ENCODE measurements around the gene FAM25G. TPM values are rescaled to one million over a fixed set of nuclear protein-coding genes. Genes with fewer than 3 reads are reported as not detected.
"Not testable (repeated sequence)": the region's sequence is repeated elsewhere in the genome, so short reads cannot be mapped to it uniquely, and the experiment has no call there.

Gene FAM25G
- total RNA-seq, result not detected
- long read RNA-seq, result 0 reads

DNA sequence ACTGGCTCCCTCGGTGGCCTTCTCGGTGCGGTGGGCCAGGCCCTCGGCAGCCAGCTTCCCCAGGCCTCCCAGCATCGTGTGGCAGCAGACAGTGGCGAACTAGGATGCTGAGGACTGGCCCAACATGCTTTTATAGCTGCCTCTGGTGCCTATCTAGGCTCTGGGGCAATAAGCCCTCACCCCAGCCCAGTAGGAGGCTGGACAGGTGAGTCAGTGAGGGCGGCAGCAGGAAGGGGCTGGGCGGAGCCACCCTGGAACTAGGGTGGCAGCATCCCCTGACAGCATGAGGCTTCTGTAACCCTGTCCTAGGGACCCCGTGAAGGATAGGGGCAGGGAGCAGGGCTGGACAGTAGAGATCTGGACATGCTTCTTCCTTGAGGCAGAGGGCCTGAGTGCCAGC is at the start of gene FAM25G:
FAM25G (minus strand) TSS at position 101 of the 400 bp plus-strand sequence; CDS start at position 75, 26 bp downstream.
- intact Hi-C loops (cut with DNase I); DNase-seq; ATAC-seq: not testable (repeated sequence)

DNA sequence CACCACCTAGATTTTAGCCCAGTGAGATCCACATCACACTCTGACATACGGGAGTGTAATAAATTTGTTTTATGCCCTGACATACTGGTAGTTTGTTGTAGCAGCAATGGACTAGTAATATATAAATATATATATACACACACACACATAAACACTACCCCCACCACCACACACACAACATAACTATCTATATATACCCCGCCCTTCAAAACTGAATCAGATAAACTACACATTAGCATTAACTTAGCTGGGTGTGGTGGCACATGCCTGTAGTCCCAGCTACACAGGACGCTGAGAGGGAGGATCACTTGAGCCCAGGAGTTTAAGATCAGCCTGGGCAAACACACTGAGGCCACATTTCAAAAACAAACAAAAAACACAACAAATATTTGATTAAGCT is 44.9 kb upstream of the FAM25G start:
- intact Hi-C loops (cut with DNase I); ATAC-seq; DNase-seq: not testable (repeated sequence)

- DNase-seq, ATAC-seq: not testable (repeated sequence)
Measured at GRCh38 chr10:47523475-47523874, 32.0 kb upstream of the FAM25G start, which contains the start of gene AGAP9. AGAP9 (minus strand) TSS chr10:47523638; CDS start chr10:47523526, 112 bp downstream.

DNA sequence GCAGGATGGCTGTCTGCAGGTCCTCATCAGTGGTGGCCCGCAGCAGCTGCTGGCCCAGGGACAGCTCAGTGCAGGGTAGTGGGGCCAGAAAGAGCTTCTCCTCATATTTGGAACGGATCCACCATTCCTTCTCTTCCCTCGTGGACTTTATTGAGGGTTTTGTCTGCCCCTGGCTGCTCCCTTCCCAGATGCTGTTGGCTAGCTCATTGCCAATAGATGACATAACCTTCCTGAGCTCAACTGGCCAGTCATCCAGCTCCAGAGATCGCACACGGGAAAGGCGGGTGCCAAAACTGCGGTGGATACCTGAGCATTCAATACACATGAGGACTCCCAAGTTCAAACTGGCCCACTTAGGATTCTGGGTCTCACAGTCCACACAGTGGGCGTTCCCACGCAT is 10.8 kb upstream of the FAM25G start:
- ATAC-seq; intact Hi-C loops (cut with DNase I): not testable (repeated sequence)

More at GRCh38 chr10:47523475-47523874, 32.0 kb upstream of the FAM25G start, which contains the start of gene AGAP9:
- intact Hi-C loops (cut with DNase I), result not testable (repeated sequence)

DNA sequence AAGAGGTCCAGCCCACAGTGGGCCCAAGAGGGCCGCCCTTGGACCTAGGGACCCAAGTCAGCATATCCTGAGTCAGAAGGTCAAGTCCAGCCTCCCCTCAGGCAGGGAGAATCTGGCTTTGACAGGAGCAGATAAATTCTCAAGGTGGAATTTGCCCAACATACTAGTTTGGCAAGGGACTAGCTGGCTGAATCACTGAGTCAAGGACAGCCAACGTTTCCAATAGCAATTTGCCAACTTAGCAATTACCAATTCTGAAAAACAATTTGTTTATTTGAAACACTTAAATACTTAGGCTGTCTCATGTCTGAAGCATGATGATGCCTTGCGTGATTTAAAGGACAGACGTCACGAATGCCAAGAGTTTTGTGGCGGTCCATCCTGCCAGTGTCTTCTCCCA is 2.7 kb upstream of the FAM25G start:
- ATAC-seq; intact Hi-C loops (cut with DNase I); DNase-seq: not testable (repeated sequence)

More for the DNA sequence above, 10.8 kb upstream of the FAM25G start:
- not testable (repeated sequence) for DNase-seq

DNA sequence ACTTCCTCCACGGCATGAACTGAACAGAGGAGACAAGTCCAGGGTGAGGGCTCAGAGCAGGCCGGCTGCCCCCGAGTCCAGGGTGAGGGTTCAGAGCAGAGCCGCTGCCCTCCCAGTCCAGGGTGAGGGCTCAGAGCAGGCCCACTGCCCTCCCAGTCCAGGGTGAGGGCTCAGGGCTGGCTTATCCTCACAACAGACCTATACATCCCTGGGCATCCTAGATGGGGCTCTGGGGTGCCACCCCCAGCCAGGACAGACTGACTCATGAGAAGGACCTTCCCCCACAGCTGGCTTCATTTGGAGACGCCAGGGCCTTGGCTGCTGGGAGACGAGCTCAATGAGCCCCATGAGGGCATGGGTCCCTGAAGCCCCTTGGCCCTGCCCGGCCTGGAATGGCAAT is 1.9 kb downstream of the FAM25G start:
- intact Hi-C loops (cut with DNase I); DNase-seq; ATAC-seq: not testable (repeated sequence)

GRCh38 chr10:47485943-47486342 is 5.6 kb downstream of the FAM25G start:
- intact Hi-C loops (cut with DNase I); ATAC-seq: not testable (repeated sequence)

GRCh38 chr10:47484786-47485185 is 6.7 kb downstream of the FAM25G start:
- DNase-seq; intact Hi-C loops (cut with DNase I); ATAC-seq: not testable (repeated sequence)

More at GRCh38 chr10:47485943-47486342, 5.6 kb downstream of the FAM25G start:
- DNase-seq, result not testable (repeated sequence)

- peak; percentile 23 to 63 for ATAC-seq
- intact Hi-C loops (cut with DNase I); DNase-seq: not testable (repeated sequence)
Measured at GRCh38 chr10:47483923-47484322, 7.6 kb downstream of the FAM25G start, which contains the start of gene ANXA8. ANXA8 (minus strand) TSS chr10:47484115; CDS start chr10:47483933, 182 bp downstream.

DNA sequence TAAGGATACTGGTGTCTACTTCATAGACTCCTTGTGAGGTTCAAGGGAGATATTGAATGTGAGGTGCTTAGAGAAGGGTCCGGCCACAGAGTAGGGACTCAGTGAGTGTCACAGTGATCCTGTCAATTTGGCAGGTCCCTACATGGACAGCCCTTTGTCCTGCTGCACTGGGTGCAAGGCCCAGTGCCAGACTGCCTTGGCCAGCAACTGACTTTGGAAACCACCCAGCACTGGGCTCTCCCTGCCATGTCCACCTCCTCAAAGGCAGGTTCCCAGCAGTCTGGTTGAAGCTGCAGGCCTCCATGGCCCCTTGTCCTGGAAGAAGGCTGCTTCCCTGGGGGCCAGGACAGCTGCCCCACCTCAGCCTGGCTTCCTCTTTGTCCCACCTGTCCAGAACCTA is 9.1 kb downstream of the FAM25G start:
- intact Hi-C loops (cut with DNase I); DNase-seq: not testable (repeated sequence)
- peak; percentile 22 to 65 for ATAC-seq

DNA sequence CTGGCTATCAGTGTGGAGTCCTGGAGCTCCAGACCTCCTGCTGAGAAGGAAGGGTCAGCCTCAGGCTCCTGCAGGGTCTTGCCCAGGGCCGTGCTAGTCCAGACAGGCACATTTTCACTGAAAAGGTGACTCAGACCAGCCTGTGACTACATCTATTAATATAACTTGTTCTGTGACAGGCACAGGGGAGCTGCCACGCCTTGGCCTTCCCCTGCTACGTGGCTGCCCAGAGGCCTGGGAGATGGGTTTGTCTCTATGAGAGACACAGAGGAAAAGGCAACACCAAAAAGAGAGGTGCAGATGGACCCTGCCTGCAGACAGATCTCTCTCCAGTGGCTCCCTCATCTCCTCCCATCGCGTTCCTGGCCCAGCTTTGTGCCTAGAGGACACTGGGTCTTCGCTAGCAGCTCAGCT is 9.7 kb downstream of the FAM25G start:
- intact Hi-C loops (cut with DNase I); DNase-seq: not testable (repeated sequence)
- peak in 1 of 2 donors; percentile 31 for ATAC-seq

GRCh38 chr10:47481182-47481766 is 10.2 kb downstream of the FAM25G start:
- intact Hi-C loops (cut with DNase I); DNase-seq: not testable (repeated sequence)
- peak; percentile 20 to 74 for ATAC-seq

GRCh38 chr10:47480133-47480532 is 11.4 kb downstream of the FAM25G start:
- intact Hi-C loops (cut with DNase I); ATAC-seq; DNase-seq: not testable (repeated sequence)

GRCh38 chr10:47478114-47478513 is 13.4 kb downstream of the FAM25G start:
- DNase-seq; intact Hi-C loops (cut with DNase I); ATAC-seq: not testable (repeated sequence)

- intact Hi-C loops (cut with DNase I); DNase-seq; ATAC-seq: not testable (repeated sequence)
Measured at GRCh38 chr10:47477078-47477477, 14.4 kb downstream of the FAM25G start.

- ATAC-seq; intact Hi-C loops (cut with DNase I); DNase-seq: not testable (repeated sequence)
Measured at GRCh38 chr10:47475101-47475500, 16.4 kb downstream of the FAM25G start.

DNA sequence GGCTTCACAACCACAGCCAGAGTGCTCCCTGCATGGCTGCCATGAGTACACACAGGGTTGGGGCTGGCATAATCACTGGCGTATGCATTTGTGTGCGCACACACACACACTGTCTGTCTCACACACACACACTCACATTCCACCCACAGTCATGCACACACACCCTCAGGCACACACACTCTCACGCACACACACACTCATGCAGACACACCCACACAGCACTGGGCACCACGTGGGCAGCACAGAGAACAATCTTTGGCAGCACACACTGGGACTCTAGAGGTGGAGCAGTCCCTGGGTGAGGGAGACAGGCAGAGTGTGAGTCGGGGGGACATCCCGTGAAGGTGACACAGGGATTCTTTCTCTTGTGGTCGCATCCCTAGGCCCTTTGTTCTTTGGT is 18.0 kb downstream of the FAM25G start:
- not testable (repeated sequence) for DNase-seq

DNA sequence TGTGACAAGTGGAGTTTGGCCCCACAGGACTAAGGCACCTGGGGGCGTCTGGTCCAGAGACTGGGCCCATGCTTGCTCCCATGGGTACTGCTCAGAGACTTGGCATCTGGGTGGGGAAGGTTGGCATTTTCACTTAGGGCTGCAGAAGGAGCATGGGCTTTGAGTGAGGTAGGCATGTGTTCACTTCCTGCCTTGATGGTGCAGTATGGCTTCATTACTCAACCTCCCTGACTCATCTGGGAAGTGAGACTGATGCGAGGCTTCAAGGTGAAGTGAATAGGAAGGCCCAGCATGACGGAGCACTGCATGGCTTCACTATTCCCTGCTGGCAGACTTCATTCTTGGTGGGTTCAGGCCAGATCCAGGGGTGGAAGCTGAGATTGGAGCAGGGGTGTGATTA is 18.9 kb downstream of the FAM25G start:
- DNase-seq; intact Hi-C loops (cut with DNase I): not testable (repeated sequence)
- peak in 1 of 2 donors; percentile 64 for ATAC-seq

More for the DNA sequence above, 18.0 kb downstream of the FAM25G start:
- intact Hi-C loops (cut with DNase I), result not testable (repeated sequence)
- peak in 1 of 2 donors; percentile 22 for ATAC-seq

DNA sequence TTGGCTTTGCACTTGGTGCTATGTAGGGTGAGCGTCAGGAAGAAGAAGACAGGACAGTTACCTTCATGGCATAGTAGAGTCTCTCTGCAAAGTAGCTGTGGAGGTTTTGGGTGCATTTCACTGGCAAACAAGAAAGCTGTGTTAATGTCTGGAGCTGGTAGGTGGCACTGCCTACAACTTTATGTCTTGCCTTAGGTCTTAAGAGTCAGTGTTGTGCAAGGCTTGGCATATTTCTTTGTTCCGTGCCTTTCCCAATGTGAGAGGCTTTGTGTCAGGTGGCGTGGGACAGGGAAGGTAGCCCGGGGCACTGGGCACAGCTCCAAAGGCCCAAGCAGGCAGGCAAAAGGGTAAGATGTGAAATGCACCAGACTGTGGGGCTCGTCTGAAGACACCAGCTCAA is 19.4 kb downstream of the FAM25G start:
- DNase-seq; intact Hi-C loops (cut with DNase I); ATAC-seq: not testable (repeated sequence)
